ENCODE data around the gene HLA-DRB5.

The HLA-DRB5 gene

DNA sequence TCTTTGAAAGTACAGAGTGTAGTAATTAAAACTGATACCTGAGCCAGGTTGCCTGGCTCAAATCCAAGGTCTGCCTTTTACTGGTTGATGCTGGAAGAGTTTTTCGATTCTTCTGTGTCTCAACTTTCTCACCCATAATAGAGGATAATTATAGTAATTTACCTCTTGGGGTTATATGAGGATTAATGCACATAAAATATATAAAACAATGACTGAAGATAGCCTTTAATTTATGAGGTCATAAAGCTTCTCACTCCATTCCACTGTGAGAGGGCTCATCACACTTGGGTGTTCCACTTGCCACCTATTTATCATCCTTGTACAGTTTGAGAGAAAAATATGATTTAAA, 10.2 kb downstream of the HLA-DRB5 start:
- DNase-seq (ENCODE audit: extremely low read depth, insufficient read length): no peak
- Histone ChIP-seq H3K27me3 (replicated peaks; ENCODE audit: control insufficient read depth, insufficient read depth, low read length) (no peaks in the 10 kb centered on the region), H3K4me3 (replicated peaks; ENCODE audit: low read depth, low read length) (no peak overlapping the region), H3K36me3 (ENCODE audit: control insufficient read depth, insufficient read depth, low read length) (no peaks in the 10 kb centered on the region)
- TF ChIP-seq, protein P1, sequence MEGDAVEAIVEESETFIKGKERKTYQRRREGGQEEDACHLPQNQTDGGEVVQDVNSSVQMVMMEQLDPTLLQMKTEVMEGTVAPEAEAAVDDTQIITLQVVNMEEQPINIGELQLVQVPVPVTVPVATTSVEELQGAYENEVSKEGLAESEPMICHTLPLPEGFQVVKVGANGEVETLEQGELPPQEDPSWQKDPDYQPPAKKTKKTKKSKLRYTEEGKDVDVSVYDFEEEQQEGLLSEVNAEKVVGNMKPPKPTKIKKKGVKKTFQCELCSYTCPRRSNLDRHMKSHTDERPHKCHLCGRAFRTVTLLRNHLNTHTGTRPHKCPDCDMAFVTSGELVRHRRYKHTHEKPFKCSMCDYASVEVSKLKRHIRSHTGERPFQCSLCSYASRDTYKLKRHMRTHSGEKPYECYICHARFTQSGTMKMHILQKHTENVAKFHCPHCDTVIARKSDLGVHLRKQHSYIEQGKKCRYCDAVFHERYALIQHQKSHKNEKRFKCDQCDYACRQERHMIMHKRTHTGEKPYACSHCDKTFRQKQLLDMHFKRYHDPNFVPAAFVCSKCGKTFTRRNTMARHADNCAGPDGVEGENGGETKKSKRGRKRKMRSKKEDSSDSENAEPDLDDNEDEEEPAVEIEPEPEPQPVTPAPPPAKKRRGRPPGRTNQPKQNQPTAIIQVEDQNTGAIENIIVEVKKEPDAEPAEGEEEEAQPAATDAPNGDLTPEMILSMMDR (IDR thresholded peaks at IDR 0.05; ENCODE audit: insufficient read depth, low read length, poor library complexity, severe bottlenecking): no peak

- Histone ChIP-seq H3K36me3 (ENCODE audit: control insufficient read depth, insufficient read depth, low read length) (no peaks in the 10 kb centered on the region), H3K4me3 (replicated peaks; ENCODE audit: low read depth, low read length) (no peak overlapping the region), H3K27me3 (replicated peaks; ENCODE audit: control insufficient read depth, insufficient read depth, low read length) (no peaks in the 10 kb centered on the region)
- TF ChIP-seq, protein P1 (IDR thresholded peaks at IDR 0.05; ENCODE audit: insufficient read depth, low read length, poor library complexity, severe bottlenecking): no peak
- DNase-seq (ENCODE audit: extremely low read depth, insufficient read length): no peak
These were observed 10.8 kb downstream of the HLA-DRB5 start for GRCh38 chr6:32519118-32519909.

DNA sequence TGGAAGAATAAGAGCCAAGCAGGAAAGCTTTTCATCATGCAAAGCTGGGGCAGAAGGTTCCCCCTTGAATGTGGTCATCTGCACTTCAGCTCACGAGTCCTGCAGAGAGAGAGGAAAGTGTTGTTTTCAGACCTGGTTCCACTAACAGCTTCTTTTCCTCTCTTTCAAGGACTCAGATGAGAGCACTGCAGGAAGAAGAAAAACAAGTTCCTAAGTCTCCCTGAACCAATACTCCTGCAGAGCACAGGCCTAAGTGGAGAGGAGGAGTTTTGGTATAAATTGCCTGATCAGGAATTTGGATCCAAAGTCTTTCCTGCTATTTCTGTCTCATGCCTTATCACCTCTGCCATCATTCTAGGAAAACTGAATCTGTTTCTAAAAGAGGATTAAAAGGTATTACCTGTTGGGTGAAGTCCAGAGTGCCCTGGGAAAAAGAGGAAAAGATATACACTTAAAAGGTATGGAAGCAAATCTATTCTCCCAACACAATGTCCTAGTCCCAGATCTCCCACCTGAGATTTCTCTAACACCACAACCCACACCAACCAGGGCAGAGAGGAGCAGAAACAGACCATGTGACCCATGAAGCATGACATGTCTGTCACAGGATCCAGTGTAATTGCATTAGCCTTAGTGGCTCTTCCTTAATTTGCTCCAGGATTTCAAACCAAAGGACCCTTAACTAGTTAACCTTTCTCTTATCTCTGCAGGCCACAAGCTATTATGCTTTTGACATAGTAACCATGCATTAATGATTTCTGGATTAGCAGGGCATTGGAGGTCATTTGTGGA, 12.2 kb downstream of the HLA-DRB5 start:
- TF ChIP-seq, protein P1 (IDR thresholded peaks at IDR 0.05; ENCODE audit: insufficient read depth, low read length, poor library complexity, severe bottlenecking): no peak

DNA sequence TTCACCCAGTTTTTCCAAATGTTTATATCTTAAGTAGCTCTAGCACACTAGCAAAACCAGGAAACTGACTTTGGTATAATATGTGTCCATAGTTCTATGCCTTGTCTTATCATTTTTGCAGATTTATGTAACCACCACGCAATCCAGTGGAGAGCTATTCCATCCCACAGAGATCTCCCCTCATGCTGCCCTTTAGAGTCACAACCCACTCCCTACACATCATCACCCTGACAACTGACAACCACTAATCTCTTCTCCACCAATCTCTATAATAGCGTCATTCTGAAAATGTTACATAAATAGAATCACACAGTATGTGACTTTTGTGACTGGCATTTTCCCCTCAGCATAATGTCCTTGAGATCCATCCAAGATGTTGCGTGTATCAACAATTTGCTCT, 29.1 kb downstream of the HLA-DRB5 start:
- H3K36me3 ChIP-seq (ENCODE audit: control insufficient read depth, insufficient read depth, low read length): no peaks in the 10 kb centered on the region
- TF ChIP-seq, protein P1 (IDR thresholded peaks at IDR 0.05; ENCODE audit: insufficient read depth, low read length, poor library complexity, severe bottlenecking): no peak
- no peak for DNase-seq (ENCODE audit: extremely low read depth, insufficient read length)
- no peak overlapping the region for H3K4me3 ChIP-seq (replicated peaks; ENCODE audit: low read depth, low read length)
- H3K27me3 ChIP-seq (replicated peaks; ENCODE audit: control insufficient read depth, insufficient read depth, low read length): no peaks in the 10 kb centered on the region

More for the DNA sequence above, 12.2 kb downstream of the HLA-DRB5 start:
- H3K36me3 ChIP-seq (ENCODE audit: control insufficient read depth, insufficient read depth, low read length): no peaks in the 10 kb centered on the region
- DNase-seq (ENCODE audit: extremely low read depth, insufficient read length): no peak
- H3K27me3 ChIP-seq (replicated peaks; ENCODE audit: control insufficient read depth, insufficient read depth, low read length): no peaks in the 10 kb centered on the region
- H3K4me3 ChIP-seq (replicated peaks; ENCODE audit: low read depth, low read length): no peak overlapping the region

GRCh38 chr6:32492351-32492750, 37.7 kb downstream of the HLA-DRB5 start:
- TF ChIP-seq, protein P1 (IDR thresholded peaks at IDR 0.05; ENCODE audit: insufficient read depth, low read length, poor library complexity, severe bottlenecking): no peak
- DNase-seq (ENCODE audit: extremely low read depth, insufficient read length): no peak
- H3K4me3 ChIP-seq (replicated peaks; ENCODE audit: low read depth, low read length): no peak overlapping the region
- no peaks in the 10 kb centered on the region for H3K27me3 ChIP-seq (replicated peaks; ENCODE audit: control insufficient read depth, insufficient read depth, low read length)
- H3K36me3 ChIP-seq (ENCODE audit: control insufficient read depth, insufficient read depth, low read length): no peaks in the 10 kb centered on the region
